Fibroblast of villous mesenchyme (primary cell): ENCODE data around the gene PRKD1. TPM values are rescaled to one million over a fixed set of nuclear protein-coding genes. Genes with fewer than 3 reads are reported as not detected.

Experiments used
- DNase-seq: peaks from one replicate; pipeline ENCODE4 v3.0.0-alpha.2; 2010; ENCODE audit warnings: low read depth
- H3K4me3 ChIP-seq: 2 replicates; pipeline ENCODE4 v1.5.1; 2011; ENCODE audit warnings: low read depth, mild to moderate bottlenecking, low read length
- total RNA-seq: library from RNA; depleted of rRNA; stranded (reverse); fragments of >200 nt; gene quantifications from 2 replicates; pipeline ENCODE4 v1.2.3, GENCODE V29; 2012
- TF ChIP-seq, protein P1 (sequence below): IDR thresholded peaks from 2 replicates; pipeline ENCODE4 v1.5.1; 2012; ENCODE audit warnings: low read depth, mild to moderate bottlenecking, low read length; ENCODE audit not compliant: insufficient read depth

PRKD1 gene
- total RNA-seq, 1 donor, result 13.8 TPM

GRCh38 chr14:29745863-29746262 lies 181.8 kb downstream of the PRKD1 start:
- DNase-seq, result no peak
- H3K4me3 ChIP-seq, result no peak overlapping the region
- TF ChIP-seq, protein P1, sequence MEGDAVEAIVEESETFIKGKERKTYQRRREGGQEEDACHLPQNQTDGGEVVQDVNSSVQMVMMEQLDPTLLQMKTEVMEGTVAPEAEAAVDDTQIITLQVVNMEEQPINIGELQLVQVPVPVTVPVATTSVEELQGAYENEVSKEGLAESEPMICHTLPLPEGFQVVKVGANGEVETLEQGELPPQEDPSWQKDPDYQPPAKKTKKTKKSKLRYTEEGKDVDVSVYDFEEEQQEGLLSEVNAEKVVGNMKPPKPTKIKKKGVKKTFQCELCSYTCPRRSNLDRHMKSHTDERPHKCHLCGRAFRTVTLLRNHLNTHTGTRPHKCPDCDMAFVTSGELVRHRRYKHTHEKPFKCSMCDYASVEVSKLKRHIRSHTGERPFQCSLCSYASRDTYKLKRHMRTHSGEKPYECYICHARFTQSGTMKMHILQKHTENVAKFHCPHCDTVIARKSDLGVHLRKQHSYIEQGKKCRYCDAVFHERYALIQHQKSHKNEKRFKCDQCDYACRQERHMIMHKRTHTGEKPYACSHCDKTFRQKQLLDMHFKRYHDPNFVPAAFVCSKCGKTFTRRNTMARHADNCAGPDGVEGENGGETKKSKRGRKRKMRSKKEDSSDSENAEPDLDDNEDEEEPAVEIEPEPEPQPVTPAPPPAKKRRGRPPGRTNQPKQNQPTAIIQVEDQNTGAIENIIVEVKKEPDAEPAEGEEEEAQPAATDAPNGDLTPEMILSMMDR, result no peak

DNA sequence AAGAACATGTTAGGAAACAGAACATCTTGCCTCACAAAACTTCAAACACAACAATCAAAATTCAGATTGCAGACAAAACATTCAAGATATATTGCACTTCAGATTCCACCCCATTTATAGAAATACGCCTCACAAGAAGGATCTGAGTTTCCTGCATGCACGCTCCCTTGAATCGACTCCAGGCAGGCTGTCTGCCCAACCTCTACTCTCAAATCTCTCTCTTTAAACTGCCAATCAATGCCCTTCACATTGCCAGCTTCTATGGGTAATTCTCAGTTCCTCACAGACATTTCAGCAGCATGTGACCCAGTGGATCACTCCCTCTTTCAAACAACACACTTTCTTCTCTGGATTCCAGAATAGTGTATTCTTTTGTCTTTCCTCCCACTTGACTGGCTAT lies 184.1 kb downstream of the PRKD1 start:
- no peak overlapping the region for H3K4me3 ChIP-seq
- no peak for DNase-seq

GRCh38 chr14:29741909-29742401 lies 185.7 kb downstream of the PRKD1 start:
- TF ChIP-seq, protein P1, result no peak
- H3K4me3 ChIP-seq, result no peak overlapping the region

More for the DNA sequence above, 184.1 kb downstream of the PRKD1 start:
- TF ChIP-seq, protein P1, result no peak

GRCh38 chr14:29740491-29740890 lies 187.2 kb downstream of the PRKD1 start:
- DNase-seq, result no peak
- TF ChIP-seq, protein P1, result no peak
- no peak overlapping the region for H3K4me3 ChIP-seq

More at GRCh38 chr14:29741909-29742401, 185.7 kb downstream of the PRKD1 start:
- DNase-seq, result peak; percentile 4

- no peak for DNase-seq
- H3K4me3 ChIP-seq, result no peak overlapping the region
- TF ChIP-seq, protein P1, result no peak
Measured at GRCh38 chr14:29738950-29739349, 188.7 kb downstream of the PRKD1 start.

- TF ChIP-seq, protein P1, result no peak
- DNase-seq, result no peak
- H3K4me3 ChIP-seq, result no peak overlapping the region
Measured at GRCh38 chr14:29738056-29738455, 189.6 kb downstream of the PRKD1 start.

- DNase-seq, result no peak
- no peak overlapping the region for H3K4me3 ChIP-seq
Measured at GRCh38 chr14:29735459-29735858, 192.2 kb downstream of the PRKD1 start.

More at GRCh38 chr14:29735459-29735858, 192.2 kb downstream of the PRKD1 start:
- TF ChIP-seq, protein P1, result no peak
